Measurements from ENCODE around the gene CTNND2.

Gene CTNND2

DNA sequence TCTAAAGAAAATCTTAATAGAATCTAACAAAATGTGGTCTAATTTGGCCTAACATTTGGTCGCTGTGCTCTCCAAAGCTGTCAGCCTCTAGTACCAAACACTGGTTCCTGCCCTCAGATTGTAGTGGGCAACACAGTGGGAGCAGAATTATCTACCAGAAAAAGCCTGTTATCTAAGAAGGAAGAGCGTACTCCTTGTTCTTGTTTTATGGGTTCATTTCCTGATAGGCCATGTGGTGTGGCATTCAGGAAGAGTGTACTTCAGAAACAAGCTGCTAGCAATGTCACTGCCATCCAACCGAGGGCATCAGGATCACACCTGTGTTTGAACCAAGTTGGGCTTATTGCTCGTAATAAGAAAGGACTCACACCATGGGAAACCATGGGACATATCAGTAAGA, 655.3 kb downstream of the CTNND2 start:
- no peaks in the 10 kb centered on the region for H3K9me3 ChIP-seq (ENCODE audit: control insufficient read depth in 1 of 2, low read length in 2 of 2)
- no peaks in the 10 kb centered on the region for H3K36me3 ChIP-seq (ENCODE audit: control insufficient read depth in 1 of 2, insufficient read depth in 2 of 2, low read length in 2 of 2)
- H3K9ac ChIP-seq (ENCODE audit: low read depth in 1 of 2, low read length in 2 of 2): no peak overlapping the region
- H3K27me3 ChIP-seq (ENCODE audit: control insufficient read depth in 1 of 2, insufficient read depth in 2 of 2, low read length in 2 of 2): no peaks in the 10 kb centered on the region
- no peak overlapping the region for H3K4me3 ChIP-seq (ENCODE audit: low read depth in 1 of 2, low read length in 2 of 2)
- H3K27ac ChIP-seq (ENCODE audit: low read depth, low read length): no peak overlapping the region
- H3K4me1 ChIP-seq (ENCODE audit: control insufficient read depth in 1 of 2, insufficient read depth in 2 of 2, low read length in 2 of 2): no peaks in the 10 kb centered on the region

DNA sequence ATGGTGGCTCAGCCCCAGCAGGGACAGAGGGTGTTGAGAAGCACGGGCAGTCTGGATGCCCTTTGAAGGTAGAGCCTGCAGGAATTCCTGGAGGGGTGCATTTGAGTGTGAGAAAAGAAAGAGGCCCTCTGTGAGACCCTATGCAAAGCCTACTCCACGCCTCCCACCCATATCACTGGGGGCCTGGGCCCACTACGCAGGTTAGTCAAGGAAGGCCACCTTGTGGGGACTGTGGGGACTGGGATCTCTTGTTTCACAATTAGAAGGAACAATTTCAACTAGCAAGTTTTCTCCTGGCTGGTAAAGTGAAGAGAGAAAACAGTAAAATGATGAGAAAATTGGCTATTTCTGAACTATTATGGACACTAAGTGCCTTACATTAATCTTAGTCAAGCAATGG, 657.0 kb downstream of the CTNND2 start:
- H3K27ac ChIP-seq (ENCODE audit: low read depth, low read length): no peak overlapping the region
- H3K4me3 ChIP-seq (ENCODE audit: low read depth in 1 of 2, low read length in 2 of 2): no peak overlapping the region
- no peaks in the 10 kb centered on the region for H3K27me3 ChIP-seq (ENCODE audit: control insufficient read depth in 1 of 2, insufficient read depth in 2 of 2, low read length in 2 of 2)
- no peaks in the 10 kb centered on the region for H3K4me1 ChIP-seq (ENCODE audit: control insufficient read depth in 1 of 2, insufficient read depth in 2 of 2, low read length in 2 of 2)
- H3K9me3 ChIP-seq (ENCODE audit: control insufficient read depth in 1 of 2, low read length in 2 of 2): no peaks in the 10 kb centered on the region
- H3K36me3 ChIP-seq (ENCODE audit: control insufficient read depth in 1 of 2, insufficient read depth in 2 of 2, low read length in 2 of 2): no peaks in the 10 kb centered on the region
- no peak overlapping the region for H3K9ac ChIP-seq (ENCODE audit: low read depth in 1 of 2, low read length in 2 of 2)

DNA sequence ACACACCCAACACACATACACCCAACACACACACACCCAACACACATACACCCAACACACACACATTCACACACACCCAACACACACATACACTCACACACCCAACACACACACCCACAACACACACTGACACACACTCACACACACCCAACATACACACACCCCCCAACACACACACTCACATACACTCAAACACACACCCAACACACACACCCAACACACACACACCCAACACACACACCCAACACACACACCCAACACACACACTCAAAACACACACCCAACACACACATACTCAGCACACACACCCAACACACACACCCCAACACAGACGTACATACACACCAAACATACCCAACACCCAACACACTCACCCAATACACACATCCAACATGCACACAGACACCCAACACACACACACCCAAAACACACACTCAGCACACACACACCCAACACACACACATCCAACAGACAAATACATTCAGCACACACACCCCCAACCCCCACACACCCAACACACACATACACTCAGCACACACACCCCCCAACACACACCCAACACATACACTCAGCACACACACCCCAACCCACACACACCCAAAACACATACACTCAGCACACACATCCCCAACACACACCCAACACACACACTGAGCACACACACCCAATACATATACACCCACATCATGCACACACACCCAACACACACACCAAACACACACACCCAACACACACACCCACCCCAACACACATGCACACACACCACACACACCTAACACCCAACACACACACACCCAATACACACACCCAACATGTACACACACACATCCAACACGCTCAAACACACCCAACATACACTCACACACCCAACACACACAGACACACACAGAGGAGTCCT, 663.7 kb downstream of the CTNND2 start:
- Histone ChIP-seq H3K27me3 (ENCODE audit: control insufficient read depth in 1 of 2, insufficient read depth in 2 of 2, low read length in 2 of 2) (no peaks in the 10 kb centered on the region), H3K4me1 (ENCODE audit: control insufficient read depth in 1 of 2, insufficient read depth in 2 of 2, low read length in 2 of 2) (no peaks in the 10 kb centered on the region), H3K4me3 (ENCODE audit: low read depth in 1 of 2, low read length in 2 of 2) (no peak overlapping the region), H3K9me3 (ENCODE audit: control insufficient read depth in 1 of 2, low read length in 2 of 2) (no peaks in the 10 kb centered on the region), H3K36me3 (ENCODE audit: control insufficient read depth in 1 of 2, insufficient read depth in 2 of 2, low read length in 2 of 2) (no peaks in the 10 kb centered on the region), H3K27ac (ENCODE audit: low read depth, low read length) (no peak overlapping the region), H3K9ac (ENCODE audit: low read depth in 1 of 2, low read length in 2 of 2) (no peak overlapping the region)

DNA sequence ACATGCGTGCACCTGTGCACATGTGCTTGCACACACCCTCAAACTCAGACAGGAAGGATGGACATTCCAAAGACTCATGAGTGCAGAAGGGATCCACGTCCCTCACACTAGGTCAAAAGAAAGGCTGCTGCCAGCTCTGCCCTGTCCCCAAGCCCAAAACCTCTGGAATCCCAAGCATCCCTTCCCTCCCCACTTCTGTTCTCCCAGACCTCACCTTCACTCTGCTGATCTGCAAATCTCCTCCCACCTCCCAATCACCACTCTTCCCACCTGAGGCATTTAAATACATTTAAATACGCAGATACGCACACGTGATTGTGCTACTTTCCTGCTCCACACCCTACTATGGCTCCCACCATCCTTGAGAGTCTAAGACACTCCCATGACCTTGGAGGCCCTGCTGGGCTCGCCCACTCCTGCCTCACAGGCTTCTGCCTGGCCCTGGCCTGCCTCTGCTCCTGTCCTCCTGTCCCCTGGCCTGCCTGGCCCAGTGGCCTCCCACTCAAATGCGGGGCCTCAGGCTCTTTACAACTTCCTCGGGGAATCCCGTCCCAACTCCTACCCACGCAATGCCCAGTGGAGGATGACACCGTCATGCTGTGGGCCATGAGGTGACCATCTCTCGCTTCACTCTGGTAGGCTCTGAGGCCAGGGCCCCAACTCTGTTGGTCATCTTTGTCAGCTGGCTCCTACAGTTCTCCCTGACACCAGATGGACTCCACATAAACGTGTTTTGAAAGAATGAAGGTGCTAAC, 664.8 kb downstream of the CTNND2 start:
- no peak overlapping the region for H3K9ac ChIP-seq (ENCODE audit: low read depth in 1 of 2, low read length in 2 of 2)
- H3K4me3 ChIP-seq (ENCODE audit: low read depth in 1 of 2, low read length in 2 of 2): no peak overlapping the region
- no peaks in the 10 kb centered on the region for H3K36me3 ChIP-seq (ENCODE audit: control insufficient read depth in 1 of 2, insufficient read depth in 2 of 2, low read length in 2 of 2)
- H3K4me1 ChIP-seq (ENCODE audit: control insufficient read depth in 1 of 2, insufficient read depth in 2 of 2, low read length in 2 of 2): no peaks in the 10 kb centered on the region
- no peaks in the 10 kb centered on the region for H3K27me3 ChIP-seq (ENCODE audit: control insufficient read depth in 1 of 2, insufficient read depth in 2 of 2, low read length in 2 of 2)
- no peaks in the 10 kb centered on the region for H3K9me3 ChIP-seq (ENCODE audit: control insufficient read depth in 1 of 2, low read length in 2 of 2)
- H3K27ac ChIP-seq (ENCODE audit: low read depth, low read length): no peak overlapping the region

DNA sequence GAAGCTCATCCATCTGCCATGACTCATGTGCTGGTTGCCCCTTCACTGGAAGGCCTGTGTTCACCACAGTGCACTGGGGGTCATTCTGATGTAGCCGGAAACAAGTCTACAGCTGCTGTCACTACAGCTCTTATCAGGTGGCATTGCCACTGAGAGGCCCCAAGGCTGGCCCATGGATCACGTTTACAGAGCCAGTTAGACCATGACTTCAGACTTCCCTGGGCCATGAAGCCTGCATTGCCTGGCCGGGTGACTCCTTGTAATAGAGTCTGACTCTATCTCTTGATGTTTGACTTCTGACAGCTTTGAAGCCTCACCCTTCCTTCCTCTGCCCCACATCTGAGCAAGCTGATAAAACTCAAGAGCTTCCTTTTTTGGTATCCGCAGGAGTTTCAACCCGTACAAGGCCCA, 669.7 kb downstream of the CTNND2 start:
- no peaks in the 10 kb centered on the region for H3K4me1 ChIP-seq (ENCODE audit: control insufficient read depth in 1 of 2, insufficient read depth in 2 of 2, low read length in 2 of 2)
- H3K4me3 ChIP-seq (ENCODE audit: low read depth in 1 of 2, low read length in 2 of 2): no peak overlapping the region
- no peak overlapping the region for H3K9ac ChIP-seq (ENCODE audit: low read depth in 1 of 2, low read length in 2 of 2)
- peaks cover 0 to 2% of the 10 kb centered on the region in 2 donors for H3K9me3 ChIP-seq (ENCODE audit: control insufficient read depth in 1 of 2, low read length in 2 of 2)
- H3K27me3 ChIP-seq (ENCODE audit: control insufficient read depth in 1 of 2, insufficient read depth in 2 of 2, low read length in 2 of 2): no peaks in the 10 kb centered on the region
- no peak overlapping the region for H3K27ac ChIP-seq (ENCODE audit: low read depth, low read length)
- H3K36me3 ChIP-seq (ENCODE audit: control insufficient read depth in 1 of 2, insufficient read depth in 2 of 2, low read length in 2 of 2): no peaks in the 10 kb centered on the region

DNA sequence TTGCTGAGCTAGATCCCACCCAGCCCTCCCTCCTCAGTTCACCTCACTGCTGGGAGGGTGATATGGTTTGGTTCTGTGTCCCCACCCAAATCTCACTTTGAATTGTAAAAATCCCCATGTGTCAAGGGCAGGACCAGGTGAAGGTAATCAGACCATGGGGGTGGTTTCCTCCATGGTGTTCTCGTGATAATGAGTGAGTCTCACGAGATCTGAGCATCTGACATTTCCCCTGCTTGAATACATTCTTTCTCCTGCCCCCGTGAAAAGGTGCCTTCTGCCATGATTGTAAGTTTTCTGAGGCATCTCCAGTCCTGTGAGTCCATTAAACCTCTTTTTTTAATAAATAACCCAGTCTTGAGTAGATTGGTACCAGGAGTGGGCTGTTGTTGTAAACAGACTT, 673.4 kb downstream of the CTNND2 start:
- Histone ChIP-seq H3K4me3 (ENCODE audit: low read depth in 1 of 2, low read length in 2 of 2) (no peak overlapping the region), H3K27ac (ENCODE audit: low read depth, low read length) (no peak overlapping the region), H3K4me1 (ENCODE audit: control insufficient read depth in 1 of 2, insufficient read depth in 2 of 2, low read length in 2 of 2) (no peaks in the 10 kb centered on the region), H3K36me3 (ENCODE audit: control insufficient read depth in 1 of 2, insufficient read depth in 2 of 2, low read length in 2 of 2) (no peaks in the 10 kb centered on the region), H3K27me3 (ENCODE audit: control insufficient read depth in 1 of 2, insufficient read depth in 2 of 2, low read length in 2 of 2) (no peaks in the 10 kb centered on the region), H3K9ac (ENCODE audit: low read depth in 1 of 2, low read length in 2 of 2) (no peak overlapping the region), H3K9me3 (ENCODE audit: control insufficient read depth in 1 of 2, low read length in 2 of 2) (peaks cover 0 to 2% of the 10 kb centered on the region in 2 donors)

DNA sequence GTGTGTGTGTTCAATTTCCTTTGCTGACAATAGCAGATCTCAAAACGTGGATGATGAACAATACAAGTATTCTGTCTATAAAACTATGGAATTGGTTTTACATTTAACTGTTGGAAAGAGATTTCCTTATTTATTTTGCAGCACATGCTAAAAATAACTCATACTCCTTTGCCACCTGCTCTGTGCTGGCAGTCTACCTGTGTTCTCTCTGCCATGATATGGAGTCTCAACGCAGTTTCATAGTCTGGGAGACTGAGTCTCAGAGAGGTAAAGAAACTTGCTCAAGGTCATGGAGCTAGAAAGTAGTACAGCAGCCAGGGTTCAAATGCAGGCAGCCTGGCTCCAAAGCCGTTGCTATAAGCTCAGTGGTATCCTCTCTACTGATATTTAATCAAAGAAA, 677.2 kb downstream of the CTNND2 start:
- Histone ChIP-seq H3K4me3 (ENCODE audit: low read depth in 1 of 2, low read length in 2 of 2) (no peak overlapping the region), H3K36me3 (ENCODE audit: control insufficient read depth in 1 of 2, insufficient read depth in 2 of 2, low read length in 2 of 2) (no peaks in the 10 kb centered on the region), H3K27ac (ENCODE audit: low read depth, low read length) (no peak overlapping the region), H3K27me3 (ENCODE audit: control insufficient read depth in 1 of 2, insufficient read depth in 2 of 2, low read length in 2 of 2) (no peaks in the 10 kb centered on the region), H3K4me1 (ENCODE audit: control insufficient read depth in 1 of 2, insufficient read depth in 2 of 2, low read length in 2 of 2) (no peaks in the 10 kb centered on the region), H3K9ac (ENCODE audit: low read depth in 1 of 2, low read length in 2 of 2) (no peak overlapping the region), H3K9me3 (ENCODE audit: control insufficient read depth in 1 of 2, low read length in 2 of 2) (peaks cover 0 to 2% of the 10 kb centered on the region in 2 donors)

DNA sequence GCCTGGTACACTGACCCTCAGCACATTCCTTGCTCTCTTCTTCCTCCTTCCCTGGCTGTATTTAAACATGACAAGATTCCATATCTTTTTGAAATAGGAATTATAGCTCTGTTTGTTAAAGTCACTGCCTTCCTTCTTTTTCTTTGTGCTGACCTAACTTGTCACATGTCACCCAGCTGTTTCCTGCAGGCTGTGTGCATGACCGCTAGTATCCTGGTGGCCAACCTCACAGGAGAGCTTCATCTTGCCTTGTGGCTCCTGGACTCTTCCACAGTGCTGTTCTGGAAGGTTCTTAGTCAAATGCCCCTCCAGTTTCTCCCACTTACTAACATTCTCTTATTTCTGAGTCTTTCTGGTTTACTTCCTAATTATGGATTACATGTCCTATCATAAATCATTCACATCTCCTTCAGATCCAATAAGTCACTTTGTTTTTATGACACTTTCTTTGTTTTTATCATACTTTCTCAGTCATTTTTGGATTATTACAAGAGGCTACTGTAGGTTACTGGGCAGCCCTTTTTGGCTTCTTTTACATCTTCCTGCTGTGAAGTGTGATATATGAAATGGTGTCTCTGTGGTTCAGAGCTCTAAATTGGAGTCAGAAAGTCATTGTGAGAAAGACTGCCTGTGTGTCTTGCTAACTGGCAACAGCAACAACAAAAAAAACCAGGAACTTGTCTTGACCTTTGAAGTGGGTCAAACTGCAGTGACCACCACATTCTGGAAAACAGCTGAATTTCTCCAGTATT, 679.6 kb downstream of the CTNND2 start:
- Histone ChIP-seq H3K9me3 (ENCODE audit: control insufficient read depth in 1 of 2, low read length in 2 of 2) (no peaks in the 10 kb centered on the region), H3K27ac (ENCODE audit: low read depth, low read length) (no peak overlapping the region), H3K9ac (ENCODE audit: low read depth in 1 of 2, low read length in 2 of 2) (no peak overlapping the region), H3K27me3 (ENCODE audit: control insufficient read depth in 1 of 2, insufficient read depth in 2 of 2, low read length in 2 of 2) (no peaks in the 10 kb centered on the region), H3K4me3 (ENCODE audit: low read depth in 1 of 2, low read length in 2 of 2) (no peak overlapping the region), H3K4me1 (ENCODE audit: control insufficient read depth in 1 of 2, insufficient read depth in 2 of 2, low read length in 2 of 2) (no peaks in the 10 kb centered on the region), H3K36me3 (ENCODE audit: control insufficient read depth in 1 of 2, insufficient read depth in 2 of 2, low read length in 2 of 2) (no peaks in the 10 kb centered on the region)

DNA sequence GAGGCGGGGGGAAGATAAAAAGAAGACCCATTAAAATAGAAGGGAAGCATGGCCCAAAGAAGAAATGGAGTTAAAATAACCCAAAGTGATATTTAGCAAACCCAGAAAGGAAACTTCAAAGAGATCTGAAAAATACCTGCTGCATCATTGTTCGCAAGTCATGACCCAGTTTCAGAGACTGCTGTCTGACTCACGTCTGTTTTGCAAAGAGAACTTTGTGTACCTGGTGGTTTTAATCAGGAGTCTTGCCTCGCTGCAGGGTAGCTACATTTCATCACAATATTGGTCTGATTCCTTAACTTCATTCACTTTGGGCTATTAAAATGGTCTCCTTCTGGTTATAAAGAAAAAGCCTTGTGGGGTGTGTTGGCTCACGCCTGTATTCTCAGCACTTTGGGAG, 682.1 kb downstream of the CTNND2 start:
- Histone ChIP-seq H3K27me3 (ENCODE audit: control insufficient read depth in 1 of 2, insufficient read depth in 2 of 2, low read length in 2 of 2) (no peaks in the 10 kb centered on the region), H3K4me1 (ENCODE audit: control insufficient read depth in 1 of 2, insufficient read depth in 2 of 2, low read length in 2 of 2) (no peaks in the 10 kb centered on the region), H3K27ac (ENCODE audit: low read depth, low read length) (no peak overlapping the region), H3K4me3 (ENCODE audit: low read depth in 1 of 2, low read length in 2 of 2) (no peak overlapping the region), H3K9ac (ENCODE audit: low read depth in 1 of 2, low read length in 2 of 2) (no peak overlapping the region), H3K36me3 (ENCODE audit: control insufficient read depth in 1 of 2, insufficient read depth in 2 of 2, low read length in 2 of 2) (no peaks in the 10 kb centered on the region), H3K9me3 (ENCODE audit: control insufficient read depth in 1 of 2, low read length in 2 of 2) (no peaks in the 10 kb centered on the region)

Measured in duodenal mucosa (tissue), 2 donors.